ENCODE results near the gene SCMH1.

The SCMH1 gene

GRCh38 chr1:41153750-41154274, 88.3 kb downstream of the SCMH1 start:
- Histone ChIP-seq H3K79me2 (no peaks in the 10 kb centered on the region), H3K36me3 (ENCODE audit: control insufficient read depth, insufficient read depth, low read length) (no peaks in the 10 kb centered on the region), H3K4me2 (ENCODE audit: low read length) (no peak overlapping the region), H3K4me3 (ENCODE audit: low read depth, low read length) (no peak overlapping the region), H3K27me3 (ENCODE audit: control insufficient read depth, insufficient read depth, low read length) (no peaks in the 10 kb centered on the region), H3K27ac (no peak overlapping the region), H2AFZ (no peak overlapping the region), H3K9me3 (ENCODE audit: control insufficient read depth, low read length) (no peaks in the 10 kb centered on the region), H3K4me1 (no peaks in the 10 kb centered on the region), H3K9ac (no peak overlapping the region)
- TF ChIP-seq CTCF (IDR thresholded peaks at IDR 0.05) = no peak

- TF ChIP-seq CTCF (IDR thresholded peaks at IDR 0.05) = no peak
- Histone ChIP-seq H3K9ac (no peak overlapping the region), H3K9me3 (ENCODE audit: control insufficient read depth, low read length) (no peaks in the 10 kb centered on the region), H3K4me3 (ENCODE audit: low read depth, low read length) (no peak overlapping the region), H3K27ac (no peak overlapping the region), H3K36me3 (ENCODE audit: control insufficient read depth, insufficient read depth, low read length) (no peaks in the 10 kb centered on the region), H2AFZ (no peak overlapping the region), H3K79me2 (no peaks in the 10 kb centered on the region), H3K4me2 (ENCODE audit: low read length) (no peak overlapping the region), H3K27me3 (ENCODE audit: control insufficient read depth, insufficient read depth, low read length) (no peaks in the 10 kb centered on the region), H3K4me1 (no peaks in the 10 kb centered on the region)
Observed at GRCh38 chr1:41152622-41153044, 89.5 kb downstream of the SCMH1 start.

GRCh38 chr1:41151846-41152245, 90.3 kb downstream of the SCMH1 start:
- Histone ChIP-seq H3K79me2 (no peaks in the 10 kb centered on the region), H3K27ac (no peak overlapping the region), H3K9me3 (ENCODE audit: control insufficient read depth, low read length) (no peaks in the 10 kb centered on the region), H3K4me2 (ENCODE audit: low read length) (peak overlapping the region; percentile 8), H3K9ac (no peak overlapping the region), H3K4me3 (ENCODE audit: low read depth, low read length) (no peak overlapping the region), H3K27me3 (ENCODE audit: control insufficient read depth, insufficient read depth, low read length) (no peaks in the 10 kb centered on the region), H2AFZ (no peak overlapping the region), H3K36me3 (ENCODE audit: control insufficient read depth, insufficient read depth, low read length) (no peaks in the 10 kb centered on the region), H3K4me1 (no peaks in the 10 kb centered on the region)
- no peak for TF ChIP-seq CTCF (IDR thresholded peaks at IDR 0.05)

- TF ChIP-seq CTCF (IDR thresholded peaks at IDR 0.05) = no peak
- H3K27me3 ChIP-seq (ENCODE audit: control insufficient read depth, insufficient read depth, low read length) = no peaks in the 10 kb centered on the region
- no peak overlapping the region for H3K9ac ChIP-seq
- no peaks in the 10 kb centered on the region for H3K9me3 ChIP-seq (ENCODE audit: control insufficient read depth, low read length)
- H3K4me1 ChIP-seq = no peaks in the 10 kb centered on the region
- no peaks in the 10 kb centered on the region for H3K79me2 ChIP-seq
- H3K4me3 ChIP-seq (ENCODE audit: low read depth, low read length) = no peak overlapping the region
- H2AFZ ChIP-seq = no peak overlapping the region
- H3K27ac ChIP-seq = no peak overlapping the region
- no peaks in the 10 kb centered on the region for H3K36me3 ChIP-seq (ENCODE audit: control insufficient read depth, insufficient read depth, low read length)
- H3K4me2 ChIP-seq (ENCODE audit: low read length) = no peak overlapping the region
Observed at GRCh38 chr1:41149570-41149969, 92.5 kb downstream of the SCMH1 start.

- TF ChIP-seq CTCF (IDR thresholded peaks at IDR 0.05) = no peak
- Histone ChIP-seq H3K27me3 (ENCODE audit: control insufficient read depth, insufficient read depth, low read length) (no peaks in the 10 kb centered on the region), H3K9me3 (ENCODE audit: control insufficient read depth, low read length) (no peaks in the 10 kb centered on the region), H3K27ac (no peak overlapping the region), H3K4me3 (ENCODE audit: low read depth, low read length) (no peak overlapping the region), H3K9ac (no peak overlapping the region), H2AFZ (no peak overlapping the region), H3K79me2 (no peaks in the 10 kb centered on the region), H3K4me1 (no peaks in the 10 kb centered on the region), H3K4me2 (ENCODE audit: low read length) (no peak overlapping the region), H3K36me3 (ENCODE audit: control insufficient read depth, insufficient read depth, low read length) (no peaks in the 10 kb centered on the region)
Observed at GRCh38 chr1:41144285-41144684, 97.8 kb downstream of the SCMH1 start.
